ENCODE data around the gene FOXB1. TPM values are rescaled to one million over a fixed set of nuclear protein-coding genes. Genes with fewer than 3 reads are reported as not detected.

Gene FOXB1
- total RNA-seq, 1 experiment from 2014 or later: 0.64 TPM

DNA sequence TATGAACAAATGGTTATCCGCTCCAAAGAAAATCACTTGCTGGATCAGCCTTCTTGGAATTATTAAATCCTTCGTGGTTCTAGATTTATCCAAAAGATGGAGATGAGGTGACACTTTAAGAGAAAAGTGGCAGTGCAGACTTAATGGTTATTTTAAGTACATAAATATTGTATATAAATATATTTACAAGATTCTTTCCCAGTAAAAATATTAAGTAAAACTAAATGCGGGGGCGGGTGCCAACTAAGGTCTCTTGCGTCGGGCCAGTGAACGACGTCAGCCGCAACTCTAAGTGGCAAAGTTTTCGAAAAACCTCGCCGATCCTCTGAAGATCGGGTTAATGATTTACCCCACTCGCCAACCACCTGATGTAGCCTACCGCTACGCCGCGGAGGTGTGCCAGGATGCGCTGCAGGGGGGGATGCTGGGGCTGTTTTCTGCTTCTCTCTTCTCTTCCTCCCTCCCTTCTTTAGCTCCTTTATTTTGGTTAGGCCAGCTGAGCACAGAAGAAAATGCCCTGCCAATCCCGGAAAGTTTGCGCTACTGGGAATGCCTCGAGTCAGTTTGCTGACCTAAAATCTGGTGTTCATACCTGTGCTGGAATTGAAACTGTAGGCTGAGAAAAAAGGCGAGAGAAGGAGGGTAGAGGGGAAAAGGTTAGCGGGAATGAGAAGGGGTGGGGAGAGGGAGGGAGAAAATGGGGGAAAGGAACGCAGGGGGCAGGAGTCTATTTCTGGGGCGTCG lies 7.6 kb upstream of the FOXB1 start:
- H3K9me3 ChIP-seq (ENCODE audit: control insufficient read depth, insufficient read depth, low read depth, low read length): no peaks in the 10 kb centered on the region
- H3K27ac ChIP-seq (ENCODE audit: low read length): no peak overlapping the region
- CTCF ChIA-PET: no interaction called here
- intact Hi-C loops (cut with micrococcal nuclease; ENCODE audit: unreplicated experiment) (loop anchor here (10.0 kb wide), 2 partner anchors 242 to 328 kb away; no protein-coding TSS in a partner anchor), in situ Hi-C loops (cut with HindIII; ENCODE audit: low pct_unique_long_range_greater_than_20kb, low sequenced_read_pairs) (no loop called here)
- H3K4me1 ChIP-seq (ENCODE audit: control insufficient read depth, insufficient read depth, low read length): peaks cover 9% of the 10 kb centered on the region
- DNase-seq (ENCODE audit: low read depth, low spot score) (no peak), ATAC-seq (no peak)
- TF ChIP-seq, protein P1, sequence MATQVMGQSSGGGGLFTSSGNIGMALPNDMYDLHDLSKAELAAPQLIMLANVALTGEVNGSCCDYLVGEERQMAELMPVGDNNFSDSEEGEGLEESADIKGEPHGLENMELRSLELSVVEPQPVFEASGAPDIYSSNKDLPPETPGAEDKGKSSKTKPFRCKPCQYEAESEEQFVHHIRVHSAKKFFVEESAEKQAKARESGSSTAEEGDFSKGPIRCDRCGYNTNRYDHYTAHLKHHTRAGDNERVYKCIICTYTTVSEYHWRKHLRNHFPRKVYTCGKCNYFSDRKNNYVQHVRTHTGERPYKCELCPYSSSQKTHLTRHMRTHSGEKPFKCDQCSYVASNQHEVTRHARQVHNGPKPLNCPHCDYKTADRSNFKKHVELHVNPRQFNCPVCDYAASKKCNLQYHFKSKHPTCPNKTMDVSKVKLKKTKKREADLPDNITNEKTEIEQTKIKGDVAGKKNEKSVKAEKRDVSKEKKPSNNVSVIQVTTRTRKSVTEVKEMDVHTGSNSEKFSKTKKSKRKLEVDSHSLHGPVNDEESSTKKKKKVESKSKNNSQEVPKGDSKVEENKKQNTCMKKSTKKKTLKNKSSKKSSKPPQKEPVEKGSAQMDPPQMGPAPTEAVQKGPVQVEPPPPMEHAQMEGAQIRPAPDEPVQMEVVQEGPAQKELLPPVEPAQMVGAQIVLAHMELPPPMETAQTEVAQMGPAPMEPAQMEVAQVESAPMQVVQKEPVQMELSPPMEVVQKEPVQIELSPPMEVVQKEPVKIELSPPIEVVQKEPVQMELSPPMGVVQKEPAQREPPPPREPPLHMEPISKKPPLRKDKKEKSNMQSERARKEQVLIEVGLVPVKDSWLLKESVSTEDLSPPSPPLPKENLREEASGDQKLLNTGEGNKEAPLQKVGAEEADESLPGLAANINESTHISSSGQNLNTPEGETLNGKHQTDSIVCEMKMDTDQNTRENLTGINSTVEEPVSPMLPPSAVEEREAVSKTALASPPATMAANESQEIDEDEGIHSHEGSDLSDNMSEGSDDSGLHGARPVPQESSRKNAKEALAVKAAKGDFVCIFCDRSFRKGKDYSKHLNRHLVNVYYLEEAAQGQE (IDR thresholded peaks at IDR 0.05; ENCODE audit: insufficient read depth in 1 of 2, low read depth in 2 of 2, low read length in 1 of 2): no peak
- TF ChIP-seq TCF7L2 (IDR thresholded peaks at IDR 0.05; ENCODE audit: low read depth, low read length) (no peak), SIN3A (IDR thresholded peaks at IDR 0.05; ENCODE audit: borderline replicate concordance, insufficient read depth, low read depth, low read length) (no peak), POLR2AphosphoS5 (IDR thresholded peaks at IDR 0.05; ENCODE audit: low read depth, low read length) (no peak)
- TF ChIP-seq, protein P2, sequence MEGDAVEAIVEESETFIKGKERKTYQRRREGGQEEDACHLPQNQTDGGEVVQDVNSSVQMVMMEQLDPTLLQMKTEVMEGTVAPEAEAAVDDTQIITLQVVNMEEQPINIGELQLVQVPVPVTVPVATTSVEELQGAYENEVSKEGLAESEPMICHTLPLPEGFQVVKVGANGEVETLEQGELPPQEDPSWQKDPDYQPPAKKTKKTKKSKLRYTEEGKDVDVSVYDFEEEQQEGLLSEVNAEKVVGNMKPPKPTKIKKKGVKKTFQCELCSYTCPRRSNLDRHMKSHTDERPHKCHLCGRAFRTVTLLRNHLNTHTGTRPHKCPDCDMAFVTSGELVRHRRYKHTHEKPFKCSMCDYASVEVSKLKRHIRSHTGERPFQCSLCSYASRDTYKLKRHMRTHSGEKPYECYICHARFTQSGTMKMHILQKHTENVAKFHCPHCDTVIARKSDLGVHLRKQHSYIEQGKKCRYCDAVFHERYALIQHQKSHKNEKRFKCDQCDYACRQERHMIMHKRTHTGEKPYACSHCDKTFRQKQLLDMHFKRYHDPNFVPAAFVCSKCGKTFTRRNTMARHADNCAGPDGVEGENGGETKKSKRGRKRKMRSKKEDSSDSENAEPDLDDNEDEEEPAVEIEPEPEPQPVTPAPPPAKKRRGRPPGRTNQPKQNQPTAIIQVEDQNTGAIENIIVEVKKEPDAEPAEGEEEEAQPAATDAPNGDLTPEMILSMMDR (IDR thresholded peaks at IDR 0.05): no peak
- peak overlapping the region; percentile 35 to 49 for H3K4me3 ChIP-seq (ENCODE audit: low read depth in 2 of 2, low read length in 2 of 2)
- H3K27me3 ChIP-seq (ENCODE audit: control insufficient read depth, insufficient read depth, low read length): peaks cover 54% of the 10 kb centered on the region
- no TSS peak for BruUV-seq (replicated peaks)
- H3K36me3 ChIP-seq (ENCODE audit: control insufficient read depth, insufficient read depth, low read length): no peaks in the 10 kb centered on the region; the same call in 1 of the 2 replicates
- POLR2A ChIA-PET: no interaction called here

DNA sequence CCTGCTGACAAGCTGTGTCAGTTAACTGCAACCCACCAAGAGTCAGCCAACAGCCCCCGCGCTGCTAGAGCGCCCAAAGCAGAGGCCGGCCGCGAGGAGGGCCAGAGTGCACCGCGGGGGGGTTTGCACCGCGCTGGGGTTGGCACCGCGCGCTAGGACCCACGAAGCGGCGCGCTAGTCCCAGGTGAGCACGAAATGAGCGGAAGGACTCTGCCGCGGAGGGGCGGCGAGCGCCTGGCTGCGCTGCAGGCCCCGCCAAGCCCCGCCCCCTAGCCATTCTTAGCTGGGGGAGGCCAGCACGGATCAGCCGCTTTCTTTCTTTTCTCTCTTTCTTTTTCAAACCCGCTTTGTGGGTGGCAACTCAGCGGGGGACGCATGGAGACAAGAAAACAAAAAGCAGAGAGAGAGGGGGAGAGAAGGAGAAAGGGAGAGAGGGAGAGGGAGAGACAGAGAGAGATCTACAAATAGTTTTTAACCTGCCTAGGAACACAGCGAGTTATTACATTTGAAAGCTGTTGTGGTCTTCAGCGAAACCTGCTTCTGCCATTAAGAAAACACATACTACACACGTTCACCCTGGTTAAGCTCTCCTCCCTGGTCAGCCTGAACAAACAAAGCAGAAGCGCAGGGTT lies 6.9 kb upstream of the FOXB1 start:
- intact Hi-C loops (cut with micrococcal nuclease; ENCODE audit: unreplicated experiment) (loop anchor here (10.0 kb wide), 2 partner anchors 242 to 328 kb away; no protein-coding TSS in a partner anchor), in situ Hi-C loops (cut with HindIII; ENCODE audit: low pct_unique_long_range_greater_than_20kb, low sequenced_read_pairs) (no loop called here)
- H3K9me3 ChIP-seq (ENCODE audit: control insufficient read depth, insufficient read depth, low read depth, low read length): no peaks in the 10 kb centered on the region
- H3K27ac ChIP-seq (ENCODE audit: low read length): no peak overlapping the region
- DNase-seq (ENCODE audit: low read depth, low spot score) (no peak), ATAC-seq (peak; percentile 69)
- H3K27me3 ChIP-seq (ENCODE audit: control insufficient read depth, insufficient read depth, low read length): peaks cover 61% of the 10 kb centered on the region
- POLR2A ChIA-PET: interaction anchor here (0.7 kb wide), 2 partner anchors 15 to 275 kb away, joined by 3 to 4 read pairs; no protein-coding TSS in a partner anchor
- CTCF ChIA-PET: interaction anchor here (0.7 kb wide), 1 partner anchor 539 kb away, joined by 6 read pairs; no protein-coding TSS in a partner anchor
- H3K4me1 ChIP-seq (ENCODE audit: control insufficient read depth, insufficient read depth, low read length): peaks cover 16% of the 10 kb centered on the region
- peak overlapping the region; percentile 35 to 49 for H3K4me3 ChIP-seq (ENCODE audit: low read depth in 2 of 2, low read length in 2 of 2)
- no TSS peak for BruUV-seq (replicated peaks)
- no peaks in the 10 kb centered on the region; the same call in 1 of the 2 replicates for H3K36me3 ChIP-seq (ENCODE audit: control insufficient read depth, insufficient read depth, low read length)
- TF ChIP-seq, protein P2 (IDR thresholded peaks at IDR 0.05): no peak

Data from Panc1 (cell line).